Stimulated activated CD8-positive, alpha-beta memory T cell treated with anti-CD3 and anti-CD28 coated beads, Interleukin-2, amount 100 ng/mL, for 1 hour (primary cell): ENCODE results near the gene VWA8.
"Not testable (repeated sequence)": the region's sequence is repeated elsewhere in the genome, so short reads cannot be mapped to it uniquely, and the experiment has no call there.

Experiments used
- DNase-seq, 2 donors: peaks; one replicate each; pipeline ENCODE4 v3.0.0-alpha.2; 2020; ENCODE audit warnings: low read depth in 2 of 2

Gene VWA8

DNA sequence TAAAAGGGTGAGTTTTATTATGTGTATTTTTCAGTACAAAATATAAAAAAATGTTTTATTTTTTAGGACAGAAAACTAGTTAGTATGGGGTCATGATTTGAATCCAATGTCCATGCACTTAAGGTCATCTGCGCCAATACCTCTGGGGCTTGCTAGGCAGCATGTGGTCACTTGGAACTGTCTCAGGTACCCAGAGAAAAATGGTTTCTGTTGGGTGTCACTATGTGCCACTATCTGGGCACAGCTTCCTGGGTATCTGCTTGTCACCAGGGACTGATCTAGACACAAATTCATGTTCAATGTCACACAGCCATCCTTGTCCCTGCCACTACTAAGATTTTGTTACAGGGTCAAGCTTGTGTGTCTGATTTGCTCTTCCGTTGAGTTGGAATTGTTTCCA, 403.2 kb downstream of the VWA8 start:
- no peak for DNase-seq

- no peak for DNase-seq
Observed at GRCh38 chr13:41554626-41555386, 406.1 kb downstream of the VWA8 start.

DNA sequence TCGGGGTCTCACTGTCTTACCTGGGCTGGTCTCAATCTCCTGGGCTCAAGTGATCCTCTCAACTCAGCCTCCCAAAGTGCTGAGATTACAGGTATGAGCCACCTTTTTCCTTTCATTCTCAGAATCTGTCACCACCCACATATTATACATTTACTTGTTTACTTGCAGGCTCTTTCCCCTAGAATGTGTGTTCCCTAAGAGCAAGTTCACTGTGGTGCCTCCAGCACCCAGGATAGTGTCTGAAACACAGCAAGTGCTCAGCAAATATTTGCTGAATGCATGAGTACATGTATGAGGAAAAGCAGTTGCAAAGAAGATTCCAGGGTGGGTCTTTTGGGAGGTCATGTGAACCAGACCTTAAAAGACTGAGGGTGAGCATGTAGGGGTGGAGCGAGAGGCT, 406.7 kb downstream of the VWA8 start:
- no peak for DNase-seq

DNA sequence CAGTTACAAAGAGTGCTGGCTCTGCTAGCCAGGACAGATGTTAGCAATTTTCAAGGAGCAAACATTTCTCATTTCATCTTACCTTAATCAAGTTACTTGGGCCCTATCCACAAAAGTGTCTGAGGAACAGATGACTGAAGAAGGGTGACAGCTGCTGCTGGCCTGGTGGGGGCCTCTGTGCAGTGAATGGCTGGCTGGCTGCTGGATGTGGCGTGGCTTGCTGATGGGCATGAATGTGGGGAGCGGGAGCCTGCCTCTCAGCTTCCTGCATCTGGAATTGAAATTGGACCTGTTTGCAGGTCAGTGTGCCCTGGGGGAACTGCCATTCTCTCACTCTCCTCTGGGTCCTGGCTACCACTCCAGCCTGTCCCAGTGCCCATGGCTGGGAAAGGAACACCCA, 408.9 kb downstream of the VWA8 start:
- no peak for DNase-seq

DNA sequence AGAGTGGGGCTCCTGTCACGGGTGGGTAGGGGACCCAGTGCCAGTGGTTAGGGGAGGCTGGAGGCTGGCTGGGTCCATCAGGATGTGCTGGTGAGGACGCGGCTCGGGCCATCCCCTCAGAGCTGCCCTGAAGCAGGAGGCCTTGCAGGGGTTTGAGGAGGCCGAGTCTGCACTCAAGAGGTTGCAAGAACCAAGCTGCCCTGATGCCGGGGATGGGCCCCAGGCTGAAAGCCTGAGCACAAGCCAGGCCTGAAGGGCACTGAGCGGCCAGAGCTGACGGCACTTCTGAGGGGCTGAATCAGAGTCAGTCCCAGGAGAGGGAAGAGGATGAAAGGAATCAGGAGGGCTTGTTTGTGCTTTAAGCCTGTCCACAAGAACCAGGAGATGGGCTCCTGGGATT, 410.6 kb downstream of the VWA8 start:
- no peak for DNase-seq

DNA sequence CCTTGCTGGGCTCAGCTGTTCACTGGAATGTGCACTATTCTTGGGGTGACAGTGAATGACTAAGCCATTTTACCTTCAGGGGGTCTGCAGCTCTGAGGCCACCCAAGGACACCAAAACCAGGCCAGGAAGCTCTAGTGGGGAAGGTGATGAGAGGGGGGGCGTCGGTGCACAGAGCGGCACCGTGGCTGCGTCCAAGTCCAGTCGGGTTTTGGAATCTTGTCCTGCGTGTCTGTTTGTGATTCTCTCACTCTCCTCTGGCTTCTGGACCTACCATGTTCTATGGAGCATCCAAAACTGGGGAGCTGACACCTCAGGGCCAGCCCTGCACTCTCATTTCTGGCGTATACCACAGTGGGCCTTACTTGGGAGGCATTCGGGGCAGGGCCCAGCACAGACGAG, 411.4 kb downstream of the VWA8 start:
- DNase-seq: no peak

DNA sequence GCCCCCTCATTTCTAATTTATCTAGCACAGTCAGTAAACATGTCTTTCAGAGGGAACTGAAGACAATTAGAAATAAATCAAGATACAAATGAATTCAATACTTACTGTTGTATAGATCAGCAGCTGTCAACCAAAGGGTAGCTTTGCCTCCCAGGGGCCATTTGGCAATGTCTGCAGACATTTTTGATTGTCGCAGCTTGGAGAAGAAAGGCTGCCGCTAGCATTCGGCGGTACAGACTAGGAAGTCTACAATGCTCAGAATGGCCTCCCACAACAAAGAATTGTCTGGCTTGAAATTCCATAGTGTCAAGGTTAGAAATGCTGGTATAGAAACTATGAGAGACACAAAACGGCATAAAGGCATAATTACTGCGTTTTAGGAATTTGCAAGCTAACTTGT, 412.0 kb downstream of the VWA8 start:
- DNase-seq: no peak

DNA sequence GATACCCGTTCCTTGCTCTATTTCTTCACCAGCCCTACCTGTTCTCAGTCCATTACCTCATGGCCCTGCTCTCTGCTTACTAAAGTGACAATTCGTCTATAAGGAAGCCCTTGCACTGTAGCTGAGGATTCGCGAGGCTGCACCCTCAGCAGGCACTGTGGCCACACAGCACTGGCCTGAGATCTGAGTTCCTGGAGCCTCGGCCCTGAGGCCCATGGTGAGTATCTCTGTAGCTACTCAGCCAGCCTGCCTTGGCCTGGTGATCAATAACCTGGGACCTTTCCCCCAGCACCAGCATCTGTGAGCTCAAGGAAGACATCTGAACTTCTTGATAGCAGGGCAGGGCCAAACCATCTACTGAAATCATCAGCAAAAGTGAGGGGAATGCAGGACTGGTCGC, 412.9 kb downstream of the VWA8 start:
- DNase-seq: no peak

- no peak for DNase-seq
Observed at GRCh38 chr13:41547251-41548000, 413.5 kb downstream of the VWA8 start.

DNA sequence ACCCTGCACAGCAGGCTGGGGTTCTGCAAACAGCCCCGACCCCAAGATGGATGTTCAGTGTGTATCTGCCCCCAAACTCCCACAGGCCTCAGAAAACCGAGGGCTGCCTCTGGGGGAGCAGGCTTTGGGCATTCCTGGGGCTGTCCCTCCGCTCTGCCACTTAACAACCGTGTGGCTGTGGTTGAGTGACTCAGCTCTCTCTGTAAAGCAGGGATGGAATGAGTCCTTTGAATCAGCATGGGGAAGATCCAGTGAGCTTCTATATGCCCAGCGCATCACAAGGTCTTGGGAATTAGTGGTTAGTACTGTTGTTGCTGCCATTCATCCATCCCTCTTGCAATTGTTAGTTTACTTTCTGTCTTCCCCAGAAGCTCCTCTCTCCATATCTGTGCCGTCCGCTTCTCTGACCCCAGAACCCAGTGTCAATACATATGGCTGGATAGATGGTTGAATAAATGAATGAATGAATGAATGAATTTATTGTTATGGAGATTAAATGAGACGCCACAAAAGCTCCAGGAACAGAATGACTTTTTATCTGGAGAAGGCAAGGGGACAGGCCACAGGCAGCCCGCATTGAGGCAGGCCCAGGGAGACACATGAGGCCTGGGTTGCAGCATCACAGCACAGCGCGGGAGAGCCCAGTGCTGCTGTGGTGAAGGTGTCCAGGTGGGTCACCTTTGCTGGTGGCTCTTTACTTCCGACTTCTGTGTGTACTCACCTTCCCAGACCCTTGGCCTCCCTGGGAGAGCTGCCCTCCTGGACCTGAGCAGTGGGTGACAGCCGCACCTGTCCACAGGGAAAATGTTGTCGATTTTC, 414.3 kb downstream of the VWA8 start:
- DNase-seq: no peak

DNA sequence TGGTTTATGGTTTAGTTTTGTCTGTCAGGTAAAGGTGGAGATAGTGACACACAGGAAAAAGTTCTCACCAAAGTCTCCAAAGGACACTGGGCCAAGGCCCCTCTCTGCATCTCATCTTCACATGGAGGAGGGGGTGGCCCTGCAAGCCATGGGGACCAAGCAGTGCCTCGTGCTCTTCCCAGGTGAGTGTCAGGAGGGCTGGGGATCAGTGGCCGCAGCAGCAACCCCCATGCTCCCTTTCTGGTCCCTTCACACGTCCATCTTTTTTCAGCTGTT, 415.5 kb downstream of the VWA8 start:
- no peak for DNase-seq

- DNase-seq: no peak
Observed at GRCh38 chr13:41543664-41544300, 417.1 kb downstream of the VWA8 start.

DNA sequence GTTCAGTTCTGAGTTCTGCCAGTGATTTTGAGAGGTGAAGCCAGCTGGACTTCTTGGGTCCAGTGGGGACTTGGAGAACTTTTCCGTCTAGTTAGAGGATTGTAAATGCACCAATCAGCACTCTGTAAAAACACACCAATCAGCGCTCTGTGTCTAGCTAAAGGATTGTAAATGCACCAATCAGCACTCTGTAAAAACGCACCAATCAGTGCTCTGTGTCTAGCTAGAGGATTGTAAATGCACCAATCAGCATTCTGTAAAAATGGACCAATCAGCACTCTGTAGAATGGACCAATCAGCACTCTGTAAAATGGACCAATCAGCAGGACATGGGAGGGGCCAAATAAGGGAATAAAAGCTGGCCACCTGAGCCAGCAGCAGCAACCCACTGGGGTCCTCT, 418.1 kb downstream of the VWA8 start:
- not testable (repeated sequence) for DNase-seq

- DNase-seq: no peak
Observed at GRCh38 chr13:41542281-41542680, 418.6 kb downstream of the VWA8 start.

- no peak for DNase-seq
Observed at GRCh38 chr13:41541142-41541938, 419.6 kb downstream of the VWA8 start.

GRCh38 chr13:41540240-41540639, 420.7 kb downstream of the VWA8 start:
- DNase-seq: not testable (repeated sequence)

DNA sequence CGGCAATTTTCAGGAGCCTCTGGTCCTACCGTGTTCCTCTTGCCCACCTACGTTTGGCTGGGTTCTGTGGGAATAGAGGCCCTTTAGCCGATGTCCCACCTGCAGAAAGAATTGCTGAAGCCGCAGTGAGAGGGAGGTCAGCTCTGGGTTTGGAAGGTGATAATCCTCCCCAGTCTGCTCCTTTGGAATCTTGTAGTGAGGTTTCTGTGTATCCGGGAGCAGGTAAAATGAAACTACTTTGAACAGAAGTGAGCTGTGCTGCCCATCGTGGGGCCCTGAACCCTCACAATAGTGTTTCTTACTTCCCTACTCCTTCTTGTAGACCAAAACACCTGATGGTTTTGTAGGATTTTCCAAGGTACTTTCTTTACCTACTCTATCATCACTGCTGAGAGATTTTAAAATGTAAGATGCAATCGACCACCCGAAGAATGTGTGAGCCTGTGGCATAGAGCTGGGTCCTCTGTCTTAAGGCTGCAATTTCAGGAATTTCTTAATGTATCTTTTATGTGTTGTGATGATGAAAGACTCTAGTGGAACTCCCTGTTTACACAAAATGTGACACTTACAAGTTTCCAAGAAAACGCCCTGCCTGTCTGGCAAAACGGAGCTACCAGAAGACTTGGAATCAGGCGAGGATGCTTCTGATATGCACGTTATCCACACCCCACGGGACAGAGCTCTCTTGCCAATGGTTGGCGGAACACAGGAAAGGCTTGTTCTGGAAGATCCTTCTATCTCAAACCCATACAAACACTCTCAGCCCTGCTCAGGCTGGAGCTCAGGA, 427.4 kb downstream of the VWA8 start:
- no peak for DNase-seq

DNA sequence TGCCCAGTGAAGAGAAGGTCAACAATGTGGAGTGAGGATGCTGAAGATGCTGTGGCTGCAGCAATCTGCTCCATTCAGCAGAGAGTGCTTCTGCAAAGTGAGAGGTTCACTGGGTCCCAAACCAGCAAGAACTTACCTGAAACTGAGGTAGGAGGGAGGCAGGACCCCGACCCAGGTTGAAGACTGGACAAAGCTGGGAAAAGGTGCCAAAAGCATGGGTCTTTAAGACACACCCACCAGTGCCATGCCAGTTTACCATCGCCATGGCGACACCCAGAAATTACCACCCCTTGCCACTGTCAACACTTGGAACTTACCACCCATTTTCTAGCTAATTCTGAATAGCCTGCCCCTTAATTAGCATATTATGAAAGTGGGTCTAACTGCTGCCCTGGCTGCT, 432.9 kb downstream of the VWA8 start:
- no peak for DNase-seq

DNA sequence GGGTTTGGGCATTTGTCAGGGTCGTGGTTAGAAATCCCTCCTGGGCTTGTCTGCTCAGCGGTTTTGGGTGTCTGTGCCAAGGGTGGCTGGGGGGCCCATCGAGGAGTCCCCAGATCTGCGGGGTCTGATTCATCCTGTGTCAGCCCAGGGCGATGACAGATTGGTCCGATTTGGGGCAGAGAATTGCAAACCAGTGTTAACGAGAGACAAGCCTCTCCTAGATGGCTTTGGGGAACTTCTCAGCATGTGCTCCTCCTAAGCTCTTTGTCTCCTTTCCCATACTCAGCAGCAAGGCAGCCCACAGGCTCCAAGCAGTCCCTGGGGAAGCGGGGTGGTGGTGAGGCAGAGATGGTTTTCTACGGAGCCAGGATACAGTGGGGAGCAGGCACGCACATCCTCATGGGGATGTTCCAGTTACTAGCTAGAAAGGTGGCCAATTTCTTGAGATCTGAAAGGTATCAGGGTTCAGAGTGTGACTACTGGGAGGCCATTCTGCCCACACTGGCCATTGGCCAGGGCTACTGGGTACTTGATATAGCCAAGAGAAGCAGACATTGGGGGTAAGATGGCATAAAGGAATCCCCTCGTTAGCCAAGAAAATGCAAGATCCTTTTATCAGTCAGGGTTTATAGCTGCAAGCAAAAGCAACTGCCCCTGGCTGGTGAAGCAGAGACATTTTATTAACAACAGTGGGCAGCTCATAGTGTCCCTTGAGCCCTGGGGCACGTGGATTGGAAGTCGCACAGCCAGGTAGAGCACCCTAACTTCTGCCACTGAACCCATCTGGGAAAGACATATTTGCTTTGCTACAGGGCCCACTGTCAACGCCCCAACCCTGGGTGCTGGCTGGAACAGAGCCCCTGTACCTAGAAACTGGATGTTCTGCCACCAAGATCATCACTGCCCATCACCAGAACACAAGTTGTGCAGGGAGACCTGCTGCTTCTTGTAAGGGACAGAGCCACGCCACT, 440.0 kb downstream of the VWA8 start:
- no peak for DNase-seq
